ENCODE data around the gene HMG20A. TPM values are rescaled to one million over a fixed set of nuclear protein-coding genes. Genes with fewer than 3 reads are reported as not detected.

Gene HMG20A
- total RNA-seq: 25.0 TPM
- polyA plus RNA-seq: 10 to 100 TPM; 24.4 to 32.3 (median 28.8) TPM

DNA sequence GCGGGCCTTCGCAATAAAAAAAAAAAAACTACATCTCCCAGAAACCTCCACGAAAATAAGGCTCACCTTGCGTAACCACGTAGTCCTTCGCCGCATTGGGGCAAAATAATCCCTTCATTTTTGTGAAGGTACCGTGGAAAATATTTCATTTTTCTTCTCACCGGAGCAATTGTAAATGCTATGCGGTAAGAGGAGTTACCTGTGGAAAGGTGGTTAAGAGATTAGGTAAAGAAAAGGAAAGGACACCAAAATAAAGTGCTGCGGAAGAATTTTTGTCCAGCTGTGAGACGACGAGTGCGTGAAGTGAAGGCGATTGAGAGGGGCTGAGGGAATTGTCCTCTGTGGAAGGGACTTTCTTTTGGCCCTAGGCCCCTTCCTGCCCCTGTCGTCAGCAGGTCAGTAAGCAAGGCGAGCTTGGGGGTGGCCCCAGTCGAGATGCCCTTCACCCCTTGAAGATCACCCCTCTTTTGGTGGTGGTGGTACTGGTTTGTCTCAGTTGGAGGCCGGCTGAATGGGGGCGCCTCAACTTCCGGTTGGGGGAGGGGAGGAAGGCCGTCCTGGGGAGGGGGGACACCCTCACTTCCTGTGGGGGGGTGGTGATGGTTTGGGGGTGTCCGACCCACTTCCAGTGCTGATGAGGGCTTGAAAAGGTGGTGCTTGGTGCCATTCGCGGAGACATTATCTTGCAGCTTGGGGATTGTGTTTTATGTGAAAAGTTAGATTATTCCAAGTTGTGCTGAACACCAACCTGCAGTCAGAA is at the start of gene HMG20A:
Gene HMG20A, plus strand, starts transcription at position 279 of the 760 bp plus-strand sequence. CDS start 37,520 bp downstream, outside the sequence.
- Histone ChIP-seq H3K9me3 (ENCODE audit: control insufficient read depth in 2 of 2, low read length in 2 of 2) (no peaks in the 10 kb centered on the region), H3K27me3 (ENCODE audit: control insufficient read depth, insufficient read depth, low read length) (no peaks in the 10 kb centered on the region), H3K27ac (ENCODE audit: insufficient read depth, low read length, poor library complexity, severe bottlenecking) (peak within 1 kb of the TSS; percentile 88), H3K4me1 (ENCODE audit: control insufficient read depth, insufficient read depth, low read length, poor library complexity, severe bottlenecking) (peaks cover 30% of the 10 kb centered on the region), H3K36me3 (ENCODE audit: control insufficient read depth, insufficient read depth, low read length) (no peaks in the 10 kb centered on the region), H3K4me3 (ENCODE audit: low read depth, low read length) (peak within 1 kb of the TSS; percentile 100)
- Mint-ChIP-seq H3K4me1 (peaks cover 22 to 57% (median 47%) of the 10 kb centered on the region in 4 donors), H3K4me3 (peak within 1 kb of the TSS; percentile 94 to 100 (median 98)), H3K27ac (peak within 1 kb of the TSS; percentile 96 to 98 (median 96)), H3K9me3 (peaks cover 0 to 1% (median 0%) of the 10 kb centered on the region in 7 donors), H3K36me3 (peaks cover 4% of the 10 kb centered on the region), H3K27me3 (peaks cover 30% of the 10 kb centered on the region)
- ATAC-seq (ENCODE audit: low read depth in 2 of 2) (peak; percentile 48 to 50), DNase-seq (peak in 1 of 3 donors; percentile 39)

DNA sequence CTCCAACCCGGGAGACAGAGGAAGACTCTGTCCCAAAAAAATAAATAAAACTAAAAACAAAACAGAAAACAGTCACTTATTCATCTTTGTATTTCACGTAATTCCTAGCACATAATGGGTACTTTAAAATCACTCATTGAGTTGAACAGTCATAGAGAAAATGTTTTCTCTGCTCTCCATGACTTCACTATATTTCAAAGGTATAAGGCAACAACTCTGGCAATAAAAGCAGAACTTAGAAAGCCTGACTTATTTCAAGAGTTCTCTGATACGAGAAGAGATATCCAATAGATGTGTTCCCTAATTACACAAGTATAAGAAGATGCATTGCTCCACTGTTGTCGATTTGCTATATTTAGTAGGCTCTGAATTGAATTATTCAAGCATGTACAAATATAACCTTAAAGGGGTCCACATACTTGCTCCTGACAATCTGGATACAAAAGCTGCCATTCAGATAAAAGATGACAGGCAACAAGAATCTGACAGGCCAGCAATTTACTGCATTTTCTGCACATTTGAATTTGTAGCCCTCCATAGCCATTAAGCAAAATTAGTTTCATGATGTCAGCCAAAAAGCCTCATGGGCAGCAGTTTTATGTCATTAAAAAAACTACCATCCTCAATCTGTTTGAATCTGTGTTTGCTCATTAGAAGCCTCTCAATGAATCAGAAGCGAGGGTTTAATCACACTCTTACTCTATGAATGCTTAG is 48.7 kb upstream of the HMG20A start:
- H3K9me3 Mint-ChIP-seq: peaks cover 0 to 1% (median 0%) of the 10 kb centered on the region in 7 donors
- no peak overlapping the region for H3K4me3 Mint-ChIP-seq
- no peaks in the 10 kb centered on the region for H3K36me3 Mint-ChIP-seq
- ATAC-seq (ENCODE audit: low read depth in 2 of 2): no peak
- H3K27me3 ChIP-seq (ENCODE audit: control insufficient read depth, insufficient read depth, low read length): no peaks in the 10 kb centered on the region
- no peak for DNase-seq
- H3K27ac ChIP-seq (ENCODE audit: insufficient read depth, low read length, poor library complexity, severe bottlenecking): no peak overlapping the region
- H3K27ac Mint-ChIP-seq: no peak overlapping the region
- no peaks in the 10 kb centered on the region for H3K9me3 ChIP-seq (ENCODE audit: control insufficient read depth in 2 of 2, low read length in 2 of 2)
- H3K4me3 ChIP-seq (ENCODE audit: low read depth, low read length): no peak overlapping the region
- H3K4me1 Mint-ChIP-seq: peaks cover 0 to 7% (median 0%) of the 10 kb centered on the region in 4 donors
- H3K36me3 ChIP-seq (ENCODE audit: control insufficient read depth, insufficient read depth, low read length): no peaks in the 10 kb centered on the region
- peaks cover 16% of the 10 kb centered on the region for H3K27me3 Mint-ChIP-seq
- no peaks in the 10 kb centered on the region for H3K4me1 ChIP-seq (ENCODE audit: control insufficient read depth, insufficient read depth, low read length, poor library complexity, severe bottlenecking)

DNA sequence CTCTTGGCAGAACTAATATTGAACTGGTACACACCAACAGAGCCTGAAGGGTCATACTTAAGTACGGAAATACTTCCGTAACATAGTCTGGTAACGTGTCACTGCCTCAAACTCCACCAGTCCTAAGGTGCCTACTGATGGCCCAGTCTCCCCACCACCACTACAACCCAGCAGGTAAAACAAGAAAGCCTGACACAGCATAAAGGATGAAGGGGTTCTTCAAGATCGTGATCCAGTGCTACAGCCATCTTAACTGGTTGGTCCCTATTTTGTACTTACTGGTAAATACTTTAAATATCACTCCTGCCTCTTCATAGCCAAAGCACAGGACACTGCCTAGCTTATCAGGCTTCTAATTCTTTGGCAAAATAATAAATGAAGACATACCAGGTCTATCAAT is 47.2 kb upstream of the HMG20A start:
- no peaks in the 10 kb centered on the region for H3K9me3 ChIP-seq (ENCODE audit: control insufficient read depth in 2 of 2, low read length in 2 of 2)
- Mint-ChIP-seq H3K4me1 (peaks cover 0 to 7% (median 0%) of the 10 kb centered on the region in 4 donors), H3K4me3 (no peak overlapping the region), H3K9me3 (peaks cover 0 to 1% (median 0%) of the 10 kb centered on the region in 7 donors), H3K36me3 (no peaks in the 10 kb centered on the region), H3K27ac (no peak overlapping the region), H3K27me3 (peaks cover 16% of the 10 kb centered on the region)
- H3K4me3 ChIP-seq (ENCODE audit: low read depth, low read length): no peak overlapping the region
- no peak overlapping the region for H3K27ac ChIP-seq (ENCODE audit: insufficient read depth, low read length, poor library complexity, severe bottlenecking)
- DNase-seq: no peak
- no peaks in the 10 kb centered on the region for H3K36me3 ChIP-seq (ENCODE audit: control insufficient read depth, insufficient read depth, low read length)
- no peaks in the 10 kb centered on the region for H3K27me3 ChIP-seq (ENCODE audit: control insufficient read depth, insufficient read depth, low read length)
- H3K4me1 ChIP-seq (ENCODE audit: control insufficient read depth, insufficient read depth, low read length, poor library complexity, severe bottlenecking): no peaks in the 10 kb centered on the region
- no peak for ATAC-seq (ENCODE audit: low read depth in 2 of 2)

DNA sequence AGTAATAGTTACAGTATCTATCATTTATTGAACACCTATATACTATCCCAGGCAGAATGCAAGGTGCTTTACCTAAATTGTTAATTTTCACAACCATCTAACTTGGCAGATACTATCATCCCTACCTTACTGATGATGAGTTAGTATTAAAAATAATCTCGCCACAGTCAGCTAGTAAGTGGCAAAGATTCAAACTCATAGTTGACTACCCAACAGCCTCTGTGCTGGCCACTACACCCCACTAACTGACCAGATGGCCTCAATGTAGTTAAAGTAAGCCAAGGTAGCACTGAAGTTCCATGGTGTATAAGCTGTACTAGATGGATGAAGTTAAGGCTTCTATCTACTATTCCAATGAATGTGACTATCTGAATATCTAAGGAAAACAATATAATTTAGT is 45.6 kb upstream of the HMG20A start:
- peaks cover 15% of the 10 kb centered on the region for H3K27me3 Mint-ChIP-seq
- DNase-seq: no peak
- H3K36me3 ChIP-seq (ENCODE audit: control insufficient read depth, insufficient read depth, low read length): no peaks in the 10 kb centered on the region
- H3K4me1 ChIP-seq (ENCODE audit: control insufficient read depth, insufficient read depth, low read length, poor library complexity, severe bottlenecking): no peaks in the 10 kb centered on the region
- no peaks in the 10 kb centered on the region for H3K36me3 Mint-ChIP-seq
- H3K9me3 Mint-ChIP-seq: peaks cover 0 to 1% (median 0%) of the 10 kb centered on the region in 7 donors
- H3K27ac ChIP-seq (ENCODE audit: insufficient read depth, low read length, poor library complexity, severe bottlenecking): no peak overlapping the region
- H3K9me3 ChIP-seq (ENCODE audit: control insufficient read depth in 2 of 2, low read length in 2 of 2): no peaks in the 10 kb centered on the region
- no peaks in the 10 kb centered on the region for H3K27me3 ChIP-seq (ENCODE audit: control insufficient read depth, insufficient read depth, low read length)
- no peak overlapping the region for H3K27ac Mint-ChIP-seq
- no peak overlapping the region for H3K4me3 ChIP-seq (ENCODE audit: low read depth, low read length)
- ATAC-seq (ENCODE audit: low read depth in 2 of 2): no peak
- no peak overlapping the region for H3K4me3 Mint-ChIP-seq
- peaks cover 0 to 2% (median 0%) of the 10 kb centered on the region in 4 donors for H3K4me1 Mint-ChIP-seq

DNA sequence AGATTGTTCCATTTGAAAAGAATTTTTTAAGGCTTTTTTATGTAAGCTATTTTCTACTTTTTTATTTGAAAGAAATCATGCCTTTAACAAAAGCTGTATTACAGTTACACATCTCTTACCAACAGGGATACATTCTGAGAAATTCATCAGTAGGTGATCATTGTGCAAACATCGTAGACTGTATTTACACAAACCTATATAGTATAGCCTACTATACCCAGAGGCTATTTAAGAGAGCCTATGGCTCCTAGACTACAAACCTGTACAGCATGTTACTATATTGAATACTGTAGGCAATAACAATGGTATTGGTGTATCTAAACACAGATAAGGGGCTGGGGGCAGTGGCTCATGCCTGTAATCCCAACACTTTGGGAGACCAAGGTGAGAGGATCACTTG is 43.9 kb upstream of the HMG20A start:
- Mint-ChIP-seq H3K4me1 (peaks cover 0 to 2% (median 0%) of the 10 kb centered on the region in 4 donors), H3K27me3 (peaks cover 14% of the 10 kb centered on the region), H3K4me3 (no peak overlapping the region), H3K9me3 (no peaks in the 10 kb centered on the region), H3K36me3 (no peaks in the 10 kb centered on the region), H3K27ac (no peak overlapping the region)
- no peak overlapping the region for H3K27ac ChIP-seq (ENCODE audit: insufficient read depth, low read length, poor library complexity, severe bottlenecking)
- no peaks in the 10 kb centered on the region for H3K27me3 ChIP-seq (ENCODE audit: control insufficient read depth, insufficient read depth, low read length)
- no peaks in the 10 kb centered on the region for H3K9me3 ChIP-seq (ENCODE audit: control insufficient read depth in 2 of 2, low read length in 2 of 2)
- H3K36me3 ChIP-seq (ENCODE audit: control insufficient read depth, insufficient read depth, low read length): no peaks in the 10 kb centered on the region
- no peaks in the 10 kb centered on the region for H3K4me1 ChIP-seq (ENCODE audit: control insufficient read depth, insufficient read depth, low read length, poor library complexity, severe bottlenecking)
- DNase-seq: no peak
- ATAC-seq (ENCODE audit: low read depth in 2 of 2): no peak
- H3K4me3 ChIP-seq (ENCODE audit: low read depth, low read length): no peak overlapping the region

DNA sequence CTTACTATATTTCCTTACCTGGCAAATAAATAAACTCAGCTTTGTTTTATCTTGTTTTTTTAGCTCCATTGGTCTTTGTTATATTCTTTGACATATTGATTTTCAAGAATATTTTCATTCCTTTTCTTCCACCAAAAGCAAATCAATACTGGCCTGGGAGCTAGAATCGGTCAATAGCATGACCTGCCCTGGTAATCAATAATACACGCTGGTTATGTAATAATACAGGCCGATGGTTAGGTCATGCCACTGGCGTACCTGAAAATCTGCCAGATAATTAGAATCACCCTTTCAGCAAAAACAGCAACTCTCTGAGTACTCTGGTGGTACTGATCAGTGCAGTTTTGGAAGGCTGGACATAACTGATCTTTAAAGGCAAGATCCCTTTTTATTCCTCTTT is 40.7 kb upstream of the HMG20A start:
- no peaks in the 10 kb centered on the region for H3K4me1 ChIP-seq (ENCODE audit: control insufficient read depth, insufficient read depth, low read length, poor library complexity, severe bottlenecking)
- Mint-ChIP-seq H3K27me3 (peaks cover 4% of the 10 kb centered on the region), H3K4me3 (no peak overlapping the region), H3K9me3 (no peaks in the 10 kb centered on the region), H3K4me1 (peaks cover 7 to 11% (median 9%) of the 10 kb centered on the region in 4 donors), H3K36me3 (no peaks in the 10 kb centered on the region), H3K27ac (no peak overlapping the region)
- ATAC-seq (ENCODE audit: low read depth in 2 of 2): no peak
- H3K36me3 ChIP-seq (ENCODE audit: control insufficient read depth, insufficient read depth, low read length): no peaks in the 10 kb centered on the region
- no peak overlapping the region for H3K27ac ChIP-seq (ENCODE audit: insufficient read depth, low read length, poor library complexity, severe bottlenecking)
- DNase-seq: no peak
- no peaks in the 10 kb centered on the region for H3K9me3 ChIP-seq (ENCODE audit: control insufficient read depth in 2 of 2, low read length in 2 of 2)
- H3K27me3 ChIP-seq (ENCODE audit: control insufficient read depth, insufficient read depth, low read length): no peaks in the 10 kb centered on the region
- H3K4me3 ChIP-seq (ENCODE audit: low read depth, low read length): no peak overlapping the region

DNA sequence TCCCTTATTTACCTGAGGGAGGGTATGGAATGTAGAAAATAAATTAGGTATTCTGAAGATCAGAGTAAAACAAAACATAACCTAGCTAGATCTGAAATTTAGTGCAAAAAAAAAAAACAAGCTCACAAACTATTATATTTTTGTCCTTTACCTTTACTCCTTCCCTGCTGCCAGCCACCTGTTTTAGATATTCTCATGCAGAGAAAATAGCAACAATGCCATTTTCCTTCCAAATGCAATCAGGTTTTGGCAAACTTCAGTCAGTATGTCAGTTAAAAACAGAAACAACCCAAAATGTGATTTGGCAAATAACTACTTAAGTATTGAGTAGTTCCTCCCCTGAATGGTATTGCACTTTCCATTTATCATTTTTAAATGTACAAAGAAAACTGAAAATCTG is 36.6 kb upstream of the HMG20A start:
- no peak overlapping the region for H3K4me3 Mint-ChIP-seq
- no peak overlapping the region for H3K4me3 ChIP-seq (ENCODE audit: low read depth, low read length)
- H3K9me3 ChIP-seq (ENCODE audit: control insufficient read depth in 2 of 2, low read length in 2 of 2): no peaks in the 10 kb centered on the region
- H3K4me1 Mint-ChIP-seq: peaks cover 7 to 12% (median 8%) of the 10 kb centered on the region in 4 donors
- ATAC-seq (ENCODE audit: low read depth in 2 of 2) (no peak), DNase-seq (no peak)
- no peaks in the 10 kb centered on the region for H3K9me3 Mint-ChIP-seq
- H3K27me3 ChIP-seq (ENCODE audit: control insufficient read depth, insufficient read depth, low read length): no peaks in the 10 kb centered on the region
- H3K27me3 Mint-ChIP-seq: peaks cover 4% of the 10 kb centered on the region
- H3K27ac Mint-ChIP-seq: no peak overlapping the region
- H3K36me3 ChIP-seq (ENCODE audit: control insufficient read depth, insufficient read depth, low read length): no peaks in the 10 kb centered on the region
- H3K27ac ChIP-seq (ENCODE audit: insufficient read depth, low read length, poor library complexity, severe bottlenecking): no peak overlapping the region
- H3K36me3 Mint-ChIP-seq: no peaks in the 10 kb centered on the region
- no peaks in the 10 kb centered on the region for H3K4me1 ChIP-seq (ENCODE audit: control insufficient read depth, insufficient read depth, low read length, poor library complexity, severe bottlenecking)
